AG04449 (cell line): ENCODE results near the gene BTRC.
"Not testable (repeated sequence)": the region's sequence is repeated elsewhere in the genome, so short reads cannot be mapped to it uniquely, and the experiment has no call there.

ENCODE experiments used
- CTCF ChIA-PET: fragments of 350-600 bp; formaldehyde crosslinking; extraction: SDS; loops from one replicate; lab custom pipeline; 2021; ENCODE audit warnings: antibody characterized with exemption; lab: Yijun Ruan, JAX
- POLR2A ChIA-PET: fragments of 400-600, 350-600 bp; formaldehyde crosslinking; extraction: SDS; loops from one replicate; lab custom pipeline; 2020; ENCODE audit warnings: antibody characterized with exemption, inconsistent platforms; lab: Yijun Ruan, JAX
- DNase-seq: peaks from one replicate; pipeline ENCODE4 v3.0.0-alpha.2; 2010; ENCODE audit warnings: low read depth, low spot score
- H3K4me3 ChIP-seq: 2 replicates; pipeline ENCODE4 v1.5.1; 2011; ENCODE audit warnings: low read depth, mild to moderate bottlenecking, control low read depth, low read length
- TF ChIP-seq, protein P1 (sequence below): IDR thresholded peaks from one replicate; pipeline ENCODE4 v1.5.1; 2011; ENCODE audit warnings: mild to moderate bottlenecking, moderate library complexity, low read length, control low read depth, inconsistent platforms; ENCODE audit not compliant: insufficient read depth; ENCODE audit errors: missing control alignments

Gene BTRC

GRCh38 chr10:101329341-101330032, 24.5 kb upstream of the BTRC start:
- H3K4me3 ChIP-seq = no peak overlapping the region
- no peak for DNase-seq
- POLR2A ChIA-PET = no interaction called here
- TF ChIP-seq, protein P1, sequence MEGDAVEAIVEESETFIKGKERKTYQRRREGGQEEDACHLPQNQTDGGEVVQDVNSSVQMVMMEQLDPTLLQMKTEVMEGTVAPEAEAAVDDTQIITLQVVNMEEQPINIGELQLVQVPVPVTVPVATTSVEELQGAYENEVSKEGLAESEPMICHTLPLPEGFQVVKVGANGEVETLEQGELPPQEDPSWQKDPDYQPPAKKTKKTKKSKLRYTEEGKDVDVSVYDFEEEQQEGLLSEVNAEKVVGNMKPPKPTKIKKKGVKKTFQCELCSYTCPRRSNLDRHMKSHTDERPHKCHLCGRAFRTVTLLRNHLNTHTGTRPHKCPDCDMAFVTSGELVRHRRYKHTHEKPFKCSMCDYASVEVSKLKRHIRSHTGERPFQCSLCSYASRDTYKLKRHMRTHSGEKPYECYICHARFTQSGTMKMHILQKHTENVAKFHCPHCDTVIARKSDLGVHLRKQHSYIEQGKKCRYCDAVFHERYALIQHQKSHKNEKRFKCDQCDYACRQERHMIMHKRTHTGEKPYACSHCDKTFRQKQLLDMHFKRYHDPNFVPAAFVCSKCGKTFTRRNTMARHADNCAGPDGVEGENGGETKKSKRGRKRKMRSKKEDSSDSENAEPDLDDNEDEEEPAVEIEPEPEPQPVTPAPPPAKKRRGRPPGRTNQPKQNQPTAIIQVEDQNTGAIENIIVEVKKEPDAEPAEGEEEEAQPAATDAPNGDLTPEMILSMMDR = no peak
- CTCF ChIA-PET = interaction anchor here (1.1 to 2.7 kb wide), 2 partner anchors 9 to 27 kb away, joined by 3 to 7 read pairs; no protein-coding TSS in a partner anchor

GRCh38 chr10:101330231-101330630, 23.7 kb upstream of the BTRC start:
- POLR2A ChIA-PET = no interaction called here
- no peak for DNase-seq
- H3K4me3 ChIP-seq = no peak overlapping the region
- CTCF ChIA-PET = interaction anchor here (0.8 to 2.7 kb wide), 3 partner anchors 28 to 114 kb away, joined by 3 to 7 read pairs (median 5); no protein-coding TSS in a partner anchor
- TF ChIP-seq, protein P1 = no peak

- TF ChIP-seq, protein P1 = no peak
- peak; percentile 33 for DNase-seq
- H3K4me3 ChIP-seq = no peak overlapping the region
- CTCF ChIA-PET = interaction anchor here (0.8 to 2.7 kb wide), 3 partner anchors 28 to 113 kb away, joined by 3 to 7 read pairs (median 5); no protein-coding TSS in a partner anchor
- POLR2A ChIA-PET = no interaction called here
These were observed 23.2 kb upstream of the BTRC start for GRCh38 chr10:101330631-101331225.

DNA sequence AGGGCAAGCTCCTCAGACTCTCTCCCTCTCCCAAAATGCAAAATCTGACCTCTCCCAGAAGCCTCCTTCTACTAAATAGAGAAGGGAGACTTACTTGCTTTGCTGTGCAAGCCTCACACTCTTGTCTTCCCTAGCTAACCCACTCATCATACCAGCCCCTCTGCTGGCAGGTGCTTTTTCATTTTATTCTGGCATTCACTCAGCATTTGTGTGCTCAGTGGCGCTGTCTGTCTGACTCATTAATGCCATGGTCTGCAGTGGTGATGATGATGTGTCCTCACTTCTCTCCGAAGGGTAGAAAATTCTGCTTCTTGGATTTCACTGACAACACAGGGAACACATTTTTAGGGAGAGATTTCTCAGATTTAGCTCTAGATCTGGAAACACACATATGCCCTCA, 22.0 kb upstream of the BTRC start:
- TF ChIP-seq, protein P1 = no peak
- no peak for DNase-seq
- ChIA-PET CTCF (interaction anchor here (1.0 to 2.7 kb wide), 3 partner anchors 29 to 118 kb away, joined by 4 to 7 read pairs (median 5); no protein-coding TSS in a partner anchor), POLR2A (no interaction called here)
- H3K4me3 ChIP-seq = no peak overlapping the region

DNA sequence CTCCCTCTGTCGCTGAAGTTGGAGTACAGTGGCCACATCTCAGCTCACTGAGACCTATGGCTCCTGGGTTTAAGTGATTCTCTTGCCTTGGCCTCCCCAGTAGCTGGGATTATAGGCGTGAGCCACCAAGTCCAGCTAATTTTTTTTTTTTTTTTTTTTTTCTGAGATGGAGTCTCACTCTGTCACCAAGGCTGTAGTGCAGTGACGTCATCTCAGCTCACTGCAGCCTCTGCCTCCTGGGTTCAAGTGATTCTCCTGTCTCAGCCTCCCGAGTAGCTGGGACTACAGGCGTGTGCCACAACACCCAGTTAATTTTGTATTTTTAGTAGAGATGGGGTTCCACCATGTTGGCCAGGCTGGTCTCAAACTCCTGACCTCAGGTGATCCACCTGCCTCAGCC, 19.7 kb upstream of the BTRC start:
- H3K4me3 ChIP-seq, DNase-seq, POLR2A ChIA-PET, CTCF ChIA-PET: not testable (repeated sequence)

- H3K4me3 ChIP-seq = no peak overlapping the region
- ChIA-PET CTCF (no interaction called here), POLR2A (no interaction called here)
- TF ChIP-seq, protein P1 = no peak
- no peak for DNase-seq
These were observed 17.6 kb upstream of the BTRC start for GRCh38 chr10:101336382-101336781.

DNA sequence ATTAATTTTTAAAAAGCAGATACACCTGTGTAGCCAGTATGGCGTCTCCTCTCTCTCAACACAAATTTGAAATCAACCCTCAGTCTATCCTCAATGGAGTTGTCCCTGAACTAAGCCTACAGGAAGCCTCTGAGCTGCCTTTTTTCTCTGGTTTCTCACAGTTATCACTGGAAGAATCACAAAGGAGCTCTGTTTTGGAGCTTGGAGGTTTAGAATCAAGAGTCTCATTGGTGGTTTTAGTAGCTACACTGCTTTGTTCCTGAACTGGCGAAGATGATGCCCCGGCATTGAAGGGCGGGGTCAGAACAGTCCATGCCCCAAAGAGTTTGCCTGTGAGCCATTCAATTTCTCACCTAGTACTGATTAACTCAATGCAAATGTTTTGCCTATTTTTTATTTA, 16.1 kb upstream of the BTRC start:
- no peak for DNase-seq
- H3K4me3 ChIP-seq = no peak overlapping the region
- POLR2A ChIA-PET = no interaction called here
- CTCF ChIA-PET = no interaction called here
- TF ChIP-seq, protein P1 = no peak
